GM21786 (cell line): ENCODE results near the gene HOXB7.

ENCODE experiments used
- ATAC-seq: cut with Tn5 transposase; IDR thresholded peaks from one replicate; pipeline ENCODE4 v1.9.1; 2021; ENCODE audit not compliant: unreplicated experiment

The HOXB7 gene

GRCh38 chr17:48568499-48569239, 42.1 kb downstream of the HOXB7 start:
- ATAC-seq = no peak

- ATAC-seq = no peak
Measured at GRCh38 chr17:48567646-48568354, 43.0 kb downstream of the HOXB7 start.

GRCh38 chr17:48567209-48567608, 43.6 kb downstream of the HOXB7 start:
- ATAC-seq = no peak

GRCh38 chr17:48566717-48567116, 44.1 kb downstream of the HOXB7 start:
- no peak for ATAC-seq

- no peak for ATAC-seq
Measured at GRCh38 chr17:48565925-48566710, 44.7 kb downstream of the HOXB7 start.

GRCh38 chr17:48565022-48565554, 45.7 kb downstream of the HOXB7 start:
- ATAC-seq = no peak

- ATAC-seq = no peak
Measured at GRCh38 chr17:48564188-48565021, 46.4 kb downstream of the HOXB7 start.

GRCh38 chr17:48563867-48564187, 47.0 kb downstream of the HOXB7 start:
- ATAC-seq = no peak

GRCh38 chr17:48563385-48563838, 47.4 kb downstream of the HOXB7 start:
- no peak for ATAC-seq

GRCh38 chr17:48562934-48563333, 47.9 kb downstream of the HOXB7 start:
- ATAC-seq = no peak

- peak; percentile 60 for ATAC-seq
Measured at GRCh38 chr17:48561884-48562810, 48.7 kb downstream of the HOXB7 start.

- no peak for ATAC-seq
Measured at GRCh38 chr17:48559840-48560817, 50.7 kb downstream of the HOXB7 start.

GRCh38 chr17:48559122-48559839, 51.5 kb downstream of the HOXB7 start:
- no peak for ATAC-seq

- ATAC-seq = no peak
Measured at GRCh38 chr17:48558831-48559121, 52.0 kb downstream of the HOXB7 start.

- no peak for ATAC-seq
Measured at GRCh38 chr17:48558057-48558830, 52.6 kb downstream of the HOXB7 start.
